ENCODE measurements around the gene HMCES. TPM values are rescaled to one million over a fixed set of nuclear protein-coding genes. Genes with fewer than 3 reads are reported as not detected.

The HMCES gene
- total and polyA plus RNA-seq, 2 of the 13 experiments (the other 11 are each of a cell fraction or from before 2014, with no cell fraction given), result 16.1 to 37.5 TPM

GRCh38 chr3:129278966-129279906 is 566 bp downstream of the HMCES start (continued):
- TF ChIP-seq ZNF350 (CRISPR knock-in tag; IDR thresholded peaks at IDR 0.05; ENCODE audit: borderline replicate concordance, low read depth), result no peak
- no peak for TF ChIP-seq ZNF383 (CRISPR knock-in tag; IDR thresholded peaks at IDR 0.05; ENCODE audit: borderline replicate concordance)
- TF ChIP-seq ZNF317 (CRISPR knock-in tag; IDR thresholded peaks at IDR 0.05), result no peak
- TF ChIP-seq ZNF784 (CRISPR knock-in tag; IDR thresholded peaks at IDR 0.05; ENCODE audit: borderline replicate concordance), result no peak
- TF ChIP-seq PAXIP1 (CRISPR knock-in tag; conservative IDR thresholded peaks at IDR 0.05), result no peak
- TF ChIP-seq ZNF136 (CRISPR knock-in tag; IDR thresholded peaks at IDR 0.05; ENCODE audit: low read depth), result no peak
- 0 out of 2 replicates have a peak, but pooled peaks have one; percentile 12 for TF ChIP-seq ETV5 (CRISPR knock-in tag; IDR thresholded peaks at IDR 0.05; ENCODE audit: borderline replicate concordance)
- peak; percentile 63; the same call in 1 of the 2 replicates for TF ChIP-seq YEATS4 (CRISPR knock-in tag; IDR thresholded peaks at IDR 0.05; ENCODE audit: borderline replicate concordance)
- no peak for TF ChIP-seq ZNF816 (CRISPR knock-in tag; IDR thresholded peaks at IDR 0.05; ENCODE audit: borderline replicate concordance)
- TF ChIP-seq NCOA1 (CRISPR knock-in tag; IDR thresholded peaks at IDR 0.05), result no peak
- TF ChIP-seq MNT (IDR thresholded peaks at IDR 0.05), result no peak
- TF ChIP-seq ZBTB38 (CRISPR knock-in tag; IDR thresholded peaks at IDR 0.05), result no peak
- TF ChIP-seq PHF20 (CRISPR knock-in tag; IDR thresholded peaks at IDR 0.05), result no peak
- peak; percentile 5; the same call in 1 of the 2 replicates for TF ChIP-seq ZBTB14 (CRISPR knock-in tag; IDR thresholded peaks at IDR 0.05)
- TF ChIP-seq ESRRA (CRISPR knock-in tag; IDR thresholded peaks at IDR 0.05; ENCODE audit: low read depth), result peak; percentile 50; the same call in 1 of the 2 replicates
- no peak for TF ChIP-seq RBM39 (IDR thresholded peaks at IDR 0.05; ENCODE audit: low read depth, low read length, poor library complexity, severe bottlenecking)
- TF ChIP-seq GABPB1 (CRISPR knock-in tag; IDR thresholded peaks at IDR 0.05), result peak; percentile 58; the same call in 1 of the 2 replicates
- peak; percentile 60; the same call in 1 of the 2 replicates for TF ChIP-seq BCL3 (CRISPR knock-in tag; IDR thresholded peaks at IDR 0.05)
- no peak for TF ChIP-seq WIZ (CRISPR knock-in tag; IDR thresholded peaks at IDR 0.05)
- TF ChIP-seq ZNF563 (CRISPR knock-in tag; IDR thresholded peaks at IDR 0.05), result peak; percentile 50
